Progenitor cell of endocrine pancreas (in vitro differentiated cells): Measurements from ENCODE around the gene PSMD1. TPM values are rescaled to one million over a fixed set of nuclear protein-coding genes. Genes with fewer than 3 reads are reported as not detected.

Experiments used
- DNase-seq: peaks from one replicate; pipeline ENCODE4 v3.0.0; 2021; ENCODE audit warnings: low spot score; ENCODE audit not compliant: unreplicated experiment
- H3K27ac Mint-ChIP-seq: 2 replicates; pipeline ENCODE4 v1.8.0; 2021; ENCODE audit warnings: mild to moderate bottlenecking, moderate library complexity, mixed read lengths
- H3K27me3 Mint-ChIP-seq: 2 replicates; pipeline ENCODE4 v1.8.0; 2021; ENCODE audit warnings: mixed read lengths
- H3K36me3 Mint-ChIP-seq: 2 replicates; pipeline ENCODE4 v1.8.0; 2022; ENCODE audit warnings: mixed read lengths; ENCODE audit not compliant: insufficient read depth
- H3K4me1 Mint-ChIP-seq: 2 replicates; pipeline ENCODE4 v1.8.0; 2021; ENCODE audit warnings: low read depth, mixed read lengths
- H3K4me3 Mint-ChIP-seq: 2 replicates; pipeline ENCODE4 v1.8.0; 2021; ENCODE audit warnings: low read depth, mild to moderate bottlenecking, moderate library complexity, mixed read lengths
- H3K9me3 Mint-ChIP-seq: 2 replicates; pipeline ENCODE4 v1.8.0; 2021; ENCODE audit warnings: low read depth, mixed read lengths
- CTCF ChIP-seq: fragments of 200-600 bp; sonication (generic); IDR thresholded peaks from one replicate; pipeline ENCODE4 v1.5.0; 2021; ENCODE audit warnings: antibody characterized with exemption, mild to moderate bottlenecking; ENCODE audit not compliant: unreplicated experiment
- total RNA-seq: library from RNA; stranded (reverse); gene quantifications from 2 replicates; pipeline ENCODE4 v1.2.1, GENCODE V29; 2021

The PSMD1 gene
- total RNA-seq, 1 donor from 2014 or later: 99.0 TPM

GRCh38 chr2:231110551-231110950, 53.9 kb downstream of the PSMD1 start:
- H3K36me3 Mint-ChIP-seq: peaks cover 25% of the 10 kb centered on the region
- H3K27ac Mint-ChIP-seq: no peak overlapping the region
- H3K27me3 Mint-ChIP-seq: no peaks in the 10 kb centered on the region
- DNase-seq: no peak
- no peak for TF ChIP-seq CTCF
- H3K9me3 Mint-ChIP-seq: no peaks in the 10 kb centered on the region
- H3K4me3 Mint-ChIP-seq: no peak overlapping the region
- no peaks in the 10 kb centered on the region for H3K4me1 Mint-ChIP-seq

- Mint-ChIP-seq H3K27ac (no peak overlapping the region), H3K4me1 (no peaks in the 10 kb centered on the region), H3K4me3 (no peak overlapping the region), H3K27me3 (no peaks in the 10 kb centered on the region), H3K9me3 (no peaks in the 10 kb centered on the region), H3K36me3 (peaks cover 24% of the 10 kb centered on the region)
- DNase-seq: no peak
- no peak for TF ChIP-seq CTCF
These were observed 55.3 kb downstream of the PSMD1 start for GRCh38 chr2:231111987-231112386.

GRCh38 chr2:231113489-231113888, 56.8 kb downstream of the PSMD1 start:
- Mint-ChIP-seq H3K4me3 (no peak overlapping the region), H3K27ac (no peak overlapping the region), H3K9me3 (no peaks in the 10 kb centered on the region), H3K36me3 (peaks cover 21% of the 10 kb centered on the region), H3K27me3 (no peaks in the 10 kb centered on the region), H3K4me1 (no peaks in the 10 kb centered on the region)
- no peak for TF ChIP-seq CTCF
- DNase-seq: no peak

- Mint-ChIP-seq H3K4me1 (no peaks in the 10 kb centered on the region), H3K9me3 (no peaks in the 10 kb centered on the region), H3K36me3 (peaks cover 13% of the 10 kb centered on the region), H3K27ac (no peak overlapping the region), H3K4me3 (no peak overlapping the region), H3K27me3 (no peaks in the 10 kb centered on the region)
- no peak for DNase-seq
- no peak for TF ChIP-seq CTCF
These were observed 59.0 kb downstream of the PSMD1 start for GRCh38 chr2:231115651-231116050.

- no peaks in the 10 kb centered on the region for H3K4me1 Mint-ChIP-seq
- no peaks in the 10 kb centered on the region for H3K9me3 Mint-ChIP-seq
- H3K36me3 Mint-ChIP-seq: peaks cover 8% of the 10 kb centered on the region
- H3K4me3 Mint-ChIP-seq: no peak overlapping the region
- DNase-seq: no peak
- H3K27ac Mint-ChIP-seq: no peak overlapping the region
- no peaks in the 10 kb centered on the region for H3K27me3 Mint-ChIP-seq
- no peak for TF ChIP-seq CTCF
These were observed 60.5 kb downstream of the PSMD1 start for GRCh38 chr2:231117148-231117547.
